Measurements from ENCODE around the gene ZNRF1. TPM values are rescaled to one million over a fixed set of nuclear protein-coding genes. Genes with fewer than 3 reads are reported as not detected.

Gene ZNRF1
- total and polyA plus RNA-seq, 2 of the 8 experiments (the other 6 are each of a cell fraction or from before 2014, with no cell fraction given) = 33.5 to 52.9 TPM

- no peak overlapping the region for H3K14ac ChIP-seq (ENCODE audit: insufficient read length)
- no peak for TF ChIP-seq MAFK (IDR thresholded peaks at IDR 0.05; ENCODE audit: low read depth, low read length)
- TF ChIP-seq KDM4A (IDR thresholded peaks at IDR 0.05; ENCODE audit: low read depth, low read length, severe bottlenecking) = no peak
- no peak for TF ChIP-seq KDM5A (IDR thresholded peaks at IDR 0.05; ENCODE audit: low read length)
- TF ChIP-seq POLR2A (IDR thresholded peaks at IDR 0.05; ENCODE audit: control extremely low read depth in 1 of 2, low read depth in 2 of 2, low read length in 2 of 2) = no peak
- TF ChIP-seq POU5F1 (IDR thresholded peaks at IDR 0.05; ENCODE audit: low read depth, low read length) = no peak
- TF ChIP-seq RFX5 (IDR thresholded peaks at IDR 0.05; ENCODE audit: borderline replicate concordance, low read depth, low read length) = no peak
- no peak for TF ChIP-seq JUND (IDR thresholded peaks at IDR 0.05; ENCODE audit: low read length)
- TF ChIP-seq TCF12 (IDR thresholded peaks at IDR 0.05; ENCODE audit: low read depth, low read length) = no peak
- TF ChIP-seq EZH2 (IDR thresholded peaks at IDR 0.05; ENCODE audit: low read depth, low read length, severe bottlenecking) = no peak
These were observed 74.9 kb downstream of the ZNRF1 start for GRCh38 chr16:75073545-75074303.

More at GRCh38 chr16:75073545-75074303, 74.9 kb downstream of the ZNRF1 start:
- H3K9ac ChIP-seq (replicated peaks in 1 of 4; ENCODE audit: extremely low read depth in 1 of 4, low read depth in 3 of 4, low read length in 3 of 4) = peak overlapping the region in 1 of 4 experiments; percentile 25; a peak in 1 of 7 replicates
- no peak overlapping the region for H2BK120ac ChIP-seq (replicated peaks; ENCODE audit: low read depth, low read length)
- POLR2A ChIA-PET (ENCODE audit: partially characterized antibody) = interaction anchor here (0.9 kb wide), 1 partner anchor 9 kb away, joined by 3 read pairs; no protein-coding TSS in a partner anchor
- H3K56ac ChIP-seq (replicated peaks; ENCODE audit: insufficient read length, low read depth, low read length) = no peak overlapping the region
- H3K79me2 ChIP-seq (ENCODE audit: control insufficient read depth in 1 of 2, insufficient read depth in 2 of 2, low read length in 2 of 2) = peaks cover 9 to 89% of the 10 kb centered on the region in 2 experiments
- no peak overlapping the region for H2BK15ac ChIP-seq (ENCODE audit: low read length)
- H3K23me2 ChIP-seq (ENCODE audit: low read depth, low read length) = no peaks in the 10 kb centered on the region
- no peak overlapping the region for H2BK20ac ChIP-seq (ENCODE audit: low read length)
- no peak for DNase-seq (ENCODE audit: low read depth in 1 of 2, low spot score in 2 of 2)
- 0 out of 2 replicates have a peak overlapping the region, but pooled peaks have one; percentile 53 for H4K8ac ChIP-seq (ENCODE audit: extremely low read depth, insufficient read depth, low read length)
- H3K4me3 ChIP-seq (ENCODE audit: extremely low read depth in 1 of 4, insufficient read depth in 2 of 4, low read depth in 3 of 4, low read length in 4 of 4) = no peak overlapping the region
- H4K5ac ChIP-seq (ENCODE audit: insufficient read length, low read depth, low read length) = no peak overlapping the region
- H2AFZ ChIP-seq (ENCODE audit: low read length) = no peak overlapping the region
- H4K20me1 ChIP-seq (replicated peaks in 1 of 2; ENCODE audit: control insufficient read depth in 1 of 2, insufficient read depth in 2 of 2, low read length in 2 of 2) = peaks cover 7 to 26% of the 10 kb centered on the region in 2 experiments
- no peak overlapping the region for H2BK12ac ChIP-seq (ENCODE audit: low read depth, low read length)
- peaks cover 20% of the 10 kb centered on the region for H3K79me1 ChIP-seq (ENCODE audit: low read depth, low read length)
- no peak for FAIRE-seq
- no peak overlapping the region for H3K27ac ChIP-seq (ENCODE audit: low read depth, low read length)
- H3K36me3 ChIP-seq (ENCODE audit: control insufficient read depth in 2 of 4, insufficient read depth in 4 of 4, low read length in 3 of 4) = no peaks in the 10 kb centered on the region; a peak in 1 of 8 replicates
- no peak overlapping the region; the same call in 1 of the 2 replicates for H2BK5ac ChIP-seq (ENCODE audit: low read depth, low read length)
- CTCF ChIA-PET (ENCODE audit: partially characterized antibody) = interaction anchor here (0.6 to 3.7 kb wide), 6 partner anchors 11 to 121 kb away, joined by 3 to 20 read pairs (median 4); no protein-coding TSS in a partner anchor
- H3K27me3 ChIP-seq (replicated peaks in 1 of 4; ENCODE audit: control insufficient read depth in 3 of 4, extremely low read depth in 1 of 4, insufficient read depth in 3 of 4, low read length in 3 of 4) = no peaks in the 10 kb centered on the region
- H3K4me1 ChIP-seq (replicated peaks in 1 of 4; ENCODE audit: control insufficient read depth in 3 of 4, insufficient read depth in 4 of 4, low read length in 3 of 4) = peaks cover 3 to 16% (median 13%) of the 10 kb centered on the region in 4 experiments
- H2AK5ac ChIP-seq (ENCODE audit: low read depth, low read length) = peak overlapping the region; percentile 24; the same call in 1 of the 2 replicates
- H3K9me3 ChIP-seq (ENCODE audit: insufficient read depth in 2 of 2, low read depth in 1 of 2, low read length in 1 of 2) = no peaks in the 10 kb centered on the region
- H3K4ac ChIP-seq (replicated peaks; ENCODE audit: insufficient read length, low read depth, low read length) = no peak overlapping the region
- 80% methylated on average over 20 of the region's 20 CpGs; no CpG with 5 or more reads in 1 of the 2 experiments for WGBS, 2 experiments (ENCODE audit: extremely low coverage in 1 of 2, insufficient coverage in 1 of 2, insufficient read length in 1 of 2, insufficient replicate concordance in 2 of 2, low coverage in 1 of 2, low lambda C conversion rate in 2 of 2, missing lambda C conversion rate in 1 of 2)
- no peak overlapping the region for H4K91ac ChIP-seq (replicated peaks; ENCODE audit: insufficient read length, low read length)
- 0 out of 4 replicates have a peak overlapping the region, but pooled peaks have one; percentile 5 to 7 for H3K4me2 ChIP-seq (ENCODE audit: insufficient read depth in 1 of 2, low read depth in 2 of 2, low read length in 2 of 2)
- no peak overlapping the region for H3K23ac ChIP-seq (ENCODE audit: insufficient read length)
- H3K18ac ChIP-seq (ENCODE audit: extremely low read depth, low read length) = peak overlapping the region; percentile 54; the same call in 1 of the 2 replicates

All from H1 (cell line).